Rectal smooth muscle tissue (tissue), 1 donor: ENCODE results near the gene SLMAP.

Experiments used
- H3K27ac ChIP-seq: one replicate; pipeline ENCODE4 v1.7.0; 2013; ENCODE audit warnings: low read depth, low read length, inconsistent platforms
- H3K27me3 ChIP-seq: one replicate; pipeline ENCODE4 v1.7.0; 2013; ENCODE audit warnings: low read length; ENCODE audit not compliant: control insufficient read depth, insufficient read depth
- H3K36me3 ChIP-seq: one replicate; pipeline ENCODE4 v1.7.0; 2013; ENCODE audit warnings: low read length; ENCODE audit not compliant: control insufficient read depth, insufficient read depth
- H3K4me1 ChIP-seq: one replicate; pipeline ENCODE4 v1.7.0; 2013; ENCODE audit warnings: low read length; ENCODE audit not compliant: control insufficient read depth, insufficient read depth
- H3K4me3 ChIP-seq: one replicate; pipeline ENCODE4 v1.7.0; 2013; ENCODE audit warnings: low read length
- H3K9ac ChIP-seq: one replicate; pipeline ENCODE4 v1.7.0; 2013; ENCODE audit warnings: low read length

SLMAP gene

DNA sequence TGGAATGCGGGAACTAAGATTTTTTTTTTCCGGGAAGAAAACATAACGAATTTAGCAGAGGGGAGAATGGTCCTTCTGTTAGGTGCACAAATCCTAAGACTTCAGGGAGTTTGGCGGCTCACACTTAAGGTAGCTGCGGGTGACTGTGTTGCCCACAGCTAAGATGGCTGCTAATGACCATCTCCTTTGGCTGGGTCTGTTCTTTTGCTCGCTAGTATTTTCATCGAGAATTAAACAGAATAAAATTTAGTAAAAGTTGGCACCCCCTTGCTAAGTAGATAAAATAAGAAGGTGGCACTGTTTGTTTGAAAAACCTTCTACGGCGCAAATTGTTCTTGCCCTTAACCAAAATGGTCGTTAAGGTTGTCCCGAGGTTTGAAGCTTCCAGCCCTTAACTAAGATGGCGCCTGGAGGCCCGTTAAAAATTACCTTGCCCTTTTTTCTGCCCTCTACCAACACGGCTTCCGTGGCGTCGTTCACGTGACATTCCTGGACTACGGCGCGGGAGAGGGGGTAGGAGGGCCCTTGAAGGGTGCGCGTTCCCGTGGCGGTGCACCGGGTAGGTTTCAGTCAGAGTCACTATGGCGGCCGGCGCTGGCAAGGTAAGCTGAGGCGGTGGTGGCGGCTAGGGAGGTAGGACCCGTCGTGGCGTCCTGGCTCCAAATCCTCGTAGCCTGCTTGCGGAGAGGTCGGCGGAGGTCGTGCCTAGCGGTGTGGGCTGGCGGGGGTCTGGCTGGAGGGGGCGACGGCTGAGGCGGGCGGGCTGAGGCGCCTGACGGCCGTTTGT lies at the start of gene SLMAP:
Gene SLMAP (plus strand): TSS at position 569 of the 787 bp plus-strand sequence. CDS start 1,343 bp downstream, outside the sequence.
- H3K36me3 ChIP-seq = no peaks in the 10 kb centered on the region
- H3K4me3 ChIP-seq = peak within 1 kb of the TSS; percentile 92
- peaks cover 4% of the 10 kb centered on the region for H3K4me1 ChIP-seq
- H3K27me3 ChIP-seq = no peaks in the 10 kb centered on the region
- peak within 1 kb of the TSS; percentile 89 for H3K27ac ChIP-seq
- H3K9ac ChIP-seq = peak within 1 kb of the TSS; percentile 88

GRCh38 chr3:57706462-57706861 lies 49.6 kb upstream of the SLMAP start:
- Histone ChIP-seq H3K4me3 (no peak overlapping the region), H3K9ac (no peak overlapping the region), H3K27ac (no peak overlapping the region), H3K27me3 (no peaks in the 10 kb centered on the region), H3K36me3 (no peaks in the 10 kb centered on the region), H3K4me1 (no peaks in the 10 kb centered on the region)

DNA sequence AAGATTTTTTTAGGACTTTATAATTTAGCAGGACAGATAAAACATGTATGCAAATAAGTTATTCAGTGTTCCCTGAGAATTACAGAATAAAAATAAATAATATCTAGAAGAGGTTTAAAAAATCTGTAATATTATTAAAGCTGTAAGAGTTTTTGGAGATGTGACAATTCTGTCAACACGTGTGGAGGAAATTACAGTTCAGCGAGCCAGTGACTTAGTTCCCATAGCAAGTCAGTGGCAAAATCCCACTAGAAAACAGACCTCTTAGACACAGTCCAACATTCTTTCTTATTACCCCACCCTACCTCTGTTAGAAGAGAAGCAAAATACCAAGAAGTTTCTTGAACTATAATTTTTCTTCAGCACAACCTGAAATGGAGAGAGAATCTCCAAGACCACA lies 47.1 kb upstream of the SLMAP start:
- Histone ChIP-seq H3K36me3 (no peaks in the 10 kb centered on the region), H3K9ac (no peak overlapping the region), H3K4me3 (no peak overlapping the region), H3K4me1 (no peaks in the 10 kb centered on the region), H3K27ac (no peak overlapping the region), H3K27me3 (no peaks in the 10 kb centered on the region)

DNA sequence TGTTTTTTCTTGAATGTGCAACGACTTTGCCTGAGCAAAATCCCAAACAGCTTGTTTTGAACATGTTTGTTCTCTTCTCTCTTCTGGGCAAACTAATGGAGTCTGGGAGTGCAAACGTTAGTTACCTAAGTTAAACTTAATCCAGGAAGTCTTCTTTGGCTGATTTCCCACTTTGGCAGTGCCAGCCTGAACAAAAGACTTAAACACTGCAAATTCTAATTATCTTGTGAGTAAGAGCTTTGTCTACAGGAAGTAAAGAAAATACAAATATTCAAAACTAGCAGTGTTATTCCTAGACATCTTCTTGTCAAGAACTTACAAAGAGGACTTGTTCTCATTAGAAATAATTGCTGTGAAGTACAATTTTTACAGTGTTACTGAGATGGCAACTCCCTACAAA lies 46.5 kb upstream of the SLMAP start:
- H3K36me3 ChIP-seq = no peaks in the 10 kb centered on the region
- H3K4me1 ChIP-seq = no peaks in the 10 kb centered on the region
- no peak overlapping the region for H3K4me3 ChIP-seq
- no peak overlapping the region for H3K27ac ChIP-seq
- no peaks in the 10 kb centered on the region for H3K27me3 ChIP-seq
- H3K9ac ChIP-seq = no peak overlapping the region

- no peaks in the 10 kb centered on the region for H3K4me1 ChIP-seq
- H3K4me3 ChIP-seq = no peak overlapping the region
- no peaks in the 10 kb centered on the region for H3K27me3 ChIP-seq
- no peak overlapping the region for H3K9ac ChIP-seq
- H3K36me3 ChIP-seq = no peaks in the 10 kb centered on the region
- no peak overlapping the region for H3K27ac ChIP-seq
These were observed 40.4 kb upstream of the SLMAP start for GRCh38 chr3:57715686-57716085.

- Histone ChIP-seq H3K36me3 (no peaks in the 10 kb centered on the region), H3K27ac (no peak overlapping the region), H3K4me1 (no peaks in the 10 kb centered on the region), H3K27me3 (no peaks in the 10 kb centered on the region), H3K4me3 (no peak overlapping the region), H3K9ac (no peak overlapping the region)
These were observed 38.8 kb upstream of the SLMAP start for GRCh38 chr3:57717205-57717868.

DNA sequence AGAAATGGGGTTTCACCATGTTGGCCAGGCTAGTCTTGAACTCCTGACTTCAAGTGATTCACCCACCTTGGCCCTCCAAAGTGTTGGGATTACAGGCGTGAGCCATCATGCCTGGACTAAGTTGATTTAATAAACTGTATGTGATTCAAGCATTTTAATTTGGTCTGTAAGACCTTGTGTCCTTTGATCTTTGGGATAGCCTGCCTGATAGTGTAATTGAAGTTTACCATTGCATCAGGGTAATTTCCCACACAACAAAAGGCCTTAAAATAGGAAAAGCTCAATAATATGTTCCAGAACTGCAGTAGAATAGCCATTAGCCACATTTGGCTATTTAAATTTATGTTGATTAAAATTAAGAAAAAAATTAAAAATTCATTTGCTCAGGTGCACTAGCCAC lies 38.0 kb upstream of the SLMAP start:
- Histone ChIP-seq H3K9ac (no peak overlapping the region), H3K4me3 (no peak overlapping the region), H3K36me3 (no peaks in the 10 kb centered on the region), H3K27me3 (no peaks in the 10 kb centered on the region), H3K4me1 (no peaks in the 10 kb centered on the region), H3K27ac (no peak overlapping the region)

GRCh38 chr3:57726397-57726796 lies 29.7 kb upstream of the SLMAP start:
- no peak overlapping the region for H3K27ac ChIP-seq
- H3K36me3 ChIP-seq = no peaks in the 10 kb centered on the region
- no peaks in the 10 kb centered on the region for H3K4me1 ChIP-seq
- H3K9ac ChIP-seq = no peak overlapping the region
- H3K27me3 ChIP-seq = no peaks in the 10 kb centered on the region
- H3K4me3 ChIP-seq = no peak overlapping the region

GRCh38 chr3:57727106-57727505 lies 29.0 kb upstream of the SLMAP start:
- no peaks in the 10 kb centered on the region for H3K4me1 ChIP-seq
- no peaks in the 10 kb centered on the region for H3K36me3 ChIP-seq
- no peak overlapping the region for H3K4me3 ChIP-seq
- H3K9ac ChIP-seq = no peak overlapping the region
- no peak overlapping the region for H3K27ac ChIP-seq
- H3K27me3 ChIP-seq = no peaks in the 10 kb centered on the region

GRCh38 chr3:57729334-57730045 lies 26.6 kb upstream of the SLMAP start:
- Histone ChIP-seq H3K4me3 (no peak overlapping the region), H3K27ac (no peak overlapping the region), H3K9ac (no peak overlapping the region), H3K27me3 (no peaks in the 10 kb centered on the region), H3K4me1 (no peaks in the 10 kb centered on the region), H3K36me3 (no peaks in the 10 kb centered on the region)

- Histone ChIP-seq H3K9ac (no peak overlapping the region), H3K27me3 (no peaks in the 10 kb centered on the region), H3K27ac (no peak overlapping the region), H3K4me3 (no peak overlapping the region), H3K36me3 (no peaks in the 10 kb centered on the region), H3K4me1 (no peaks in the 10 kb centered on the region)
These were observed 25.4 kb upstream of the SLMAP start for GRCh38 chr3:57730682-57731081.

GRCh38 chr3:57731311-57731710 lies 24.8 kb upstream of the SLMAP start:
- H3K27me3 ChIP-seq = no peaks in the 10 kb centered on the region
- H3K4me1 ChIP-seq = no peaks in the 10 kb centered on the region
- H3K27ac ChIP-seq = no peak overlapping the region
- no peak overlapping the region for H3K4me3 ChIP-seq
- no peak overlapping the region for H3K9ac ChIP-seq
- no peaks in the 10 kb centered on the region for H3K36me3 ChIP-seq
